ENCODE measurements around the gene BCAS1. TPM values are rescaled to one million over a fixed set of nuclear protein-coding genes. Genes with fewer than 3 reads are reported as not detected.

The BCAS1 gene
- total RNA-seq, 1 experiment from 2014 or later, result 3.1 TPM

DNA sequence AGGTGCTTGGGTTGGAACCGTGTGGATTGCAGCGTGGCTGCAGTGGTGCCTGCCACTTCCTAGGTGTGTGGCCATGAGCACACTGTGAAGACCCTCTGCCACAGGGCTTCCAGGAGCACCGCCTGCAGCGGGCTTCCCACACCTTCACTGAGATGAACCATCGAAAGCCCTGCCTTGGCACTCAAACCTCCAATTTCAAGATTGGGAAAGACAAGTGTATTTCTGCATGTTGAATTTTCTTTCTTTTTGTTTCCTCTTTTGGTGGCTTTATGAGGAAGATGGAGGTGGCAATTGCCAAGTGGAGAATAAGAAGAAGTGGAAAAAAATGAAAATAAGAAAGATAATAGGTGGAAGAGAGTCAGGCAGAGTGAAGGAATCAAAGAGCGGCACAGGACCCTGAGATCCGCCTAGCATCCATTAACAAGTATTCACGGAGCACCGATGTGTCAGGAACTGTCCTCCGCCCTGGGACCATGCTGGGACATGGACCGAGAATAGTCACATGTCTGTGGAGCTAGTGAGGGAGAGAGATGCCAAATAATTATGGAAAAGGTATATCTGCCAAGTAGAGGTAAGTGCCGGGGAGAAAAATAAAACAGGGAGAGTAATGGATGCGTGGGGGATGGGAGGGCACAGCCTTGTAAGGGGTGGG lies 159.9 kb downstream of the BCAS1 start:
- ATAC-seq (no peak), DNase-seq (ENCODE audit: low read depth, low spot score) (no peak)
- Histone ChIP-seq H3K36me3 (ENCODE audit: control insufficient read depth, insufficient read depth, low read length) (no peaks in the 10 kb centered on the region), H3K27ac (ENCODE audit: low read length) (peak overlapping the region; percentile 100), H3K27me3 (ENCODE audit: control insufficient read depth, insufficient read depth, low read length) (no peaks in the 10 kb centered on the region), H3K4me1 (ENCODE audit: control insufficient read depth, insufficient read depth, low read length) (peaks cover 63% of the 10 kb centered on the region), H3K9me3 (ENCODE audit: control insufficient read depth, insufficient read depth, low read depth, low read length) (no peaks in the 10 kb centered on the region), H3K4me3 (ENCODE audit: low read depth in 2 of 2, low read length in 2 of 2) (no peak overlapping the region)
- POLR2A ChIA-PET, result no interaction called here
- intact Hi-C loops (cut with micrococcal nuclease; ENCODE audit: unreplicated experiment), result loop anchor here (10.0 kb wide), 2 partner anchors 156 to 316 kb away; partner anchors contain the start of gene ZNF217
- BruUV-seq (replicated peaks), result no TSS peak
- CTCF ChIA-PET, result no interaction called here
- in situ Hi-C loops (cut with HindIII; ENCODE audit: low pct_unique_long_range_greater_than_20kb, low sequenced_read_pairs), result no loop called here
- TF ChIP-seq POLR2AphosphoS5 (IDR thresholded peaks at IDR 0.05; ENCODE audit: low read depth, low read length), result no peak
- TF ChIP-seq, protein P1, sequence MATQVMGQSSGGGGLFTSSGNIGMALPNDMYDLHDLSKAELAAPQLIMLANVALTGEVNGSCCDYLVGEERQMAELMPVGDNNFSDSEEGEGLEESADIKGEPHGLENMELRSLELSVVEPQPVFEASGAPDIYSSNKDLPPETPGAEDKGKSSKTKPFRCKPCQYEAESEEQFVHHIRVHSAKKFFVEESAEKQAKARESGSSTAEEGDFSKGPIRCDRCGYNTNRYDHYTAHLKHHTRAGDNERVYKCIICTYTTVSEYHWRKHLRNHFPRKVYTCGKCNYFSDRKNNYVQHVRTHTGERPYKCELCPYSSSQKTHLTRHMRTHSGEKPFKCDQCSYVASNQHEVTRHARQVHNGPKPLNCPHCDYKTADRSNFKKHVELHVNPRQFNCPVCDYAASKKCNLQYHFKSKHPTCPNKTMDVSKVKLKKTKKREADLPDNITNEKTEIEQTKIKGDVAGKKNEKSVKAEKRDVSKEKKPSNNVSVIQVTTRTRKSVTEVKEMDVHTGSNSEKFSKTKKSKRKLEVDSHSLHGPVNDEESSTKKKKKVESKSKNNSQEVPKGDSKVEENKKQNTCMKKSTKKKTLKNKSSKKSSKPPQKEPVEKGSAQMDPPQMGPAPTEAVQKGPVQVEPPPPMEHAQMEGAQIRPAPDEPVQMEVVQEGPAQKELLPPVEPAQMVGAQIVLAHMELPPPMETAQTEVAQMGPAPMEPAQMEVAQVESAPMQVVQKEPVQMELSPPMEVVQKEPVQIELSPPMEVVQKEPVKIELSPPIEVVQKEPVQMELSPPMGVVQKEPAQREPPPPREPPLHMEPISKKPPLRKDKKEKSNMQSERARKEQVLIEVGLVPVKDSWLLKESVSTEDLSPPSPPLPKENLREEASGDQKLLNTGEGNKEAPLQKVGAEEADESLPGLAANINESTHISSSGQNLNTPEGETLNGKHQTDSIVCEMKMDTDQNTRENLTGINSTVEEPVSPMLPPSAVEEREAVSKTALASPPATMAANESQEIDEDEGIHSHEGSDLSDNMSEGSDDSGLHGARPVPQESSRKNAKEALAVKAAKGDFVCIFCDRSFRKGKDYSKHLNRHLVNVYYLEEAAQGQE (IDR thresholded peaks at IDR 0.05; ENCODE audit: insufficient read depth in 1 of 2, low read depth in 2 of 2, low read length in 1 of 2), result no peak
- TF ChIP-seq, protein P2, sequence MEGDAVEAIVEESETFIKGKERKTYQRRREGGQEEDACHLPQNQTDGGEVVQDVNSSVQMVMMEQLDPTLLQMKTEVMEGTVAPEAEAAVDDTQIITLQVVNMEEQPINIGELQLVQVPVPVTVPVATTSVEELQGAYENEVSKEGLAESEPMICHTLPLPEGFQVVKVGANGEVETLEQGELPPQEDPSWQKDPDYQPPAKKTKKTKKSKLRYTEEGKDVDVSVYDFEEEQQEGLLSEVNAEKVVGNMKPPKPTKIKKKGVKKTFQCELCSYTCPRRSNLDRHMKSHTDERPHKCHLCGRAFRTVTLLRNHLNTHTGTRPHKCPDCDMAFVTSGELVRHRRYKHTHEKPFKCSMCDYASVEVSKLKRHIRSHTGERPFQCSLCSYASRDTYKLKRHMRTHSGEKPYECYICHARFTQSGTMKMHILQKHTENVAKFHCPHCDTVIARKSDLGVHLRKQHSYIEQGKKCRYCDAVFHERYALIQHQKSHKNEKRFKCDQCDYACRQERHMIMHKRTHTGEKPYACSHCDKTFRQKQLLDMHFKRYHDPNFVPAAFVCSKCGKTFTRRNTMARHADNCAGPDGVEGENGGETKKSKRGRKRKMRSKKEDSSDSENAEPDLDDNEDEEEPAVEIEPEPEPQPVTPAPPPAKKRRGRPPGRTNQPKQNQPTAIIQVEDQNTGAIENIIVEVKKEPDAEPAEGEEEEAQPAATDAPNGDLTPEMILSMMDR (IDR thresholded peaks at IDR 0.05), result no peak
- no peak for TF ChIP-seq TCF7L2 (IDR thresholded peaks at IDR 0.05; ENCODE audit: low read depth, low read length)
- no peak for TF ChIP-seq SIN3A (IDR thresholded peaks at IDR 0.05; ENCODE audit: borderline replicate concordance, insufficient read depth, low read depth, low read length)

DNA sequence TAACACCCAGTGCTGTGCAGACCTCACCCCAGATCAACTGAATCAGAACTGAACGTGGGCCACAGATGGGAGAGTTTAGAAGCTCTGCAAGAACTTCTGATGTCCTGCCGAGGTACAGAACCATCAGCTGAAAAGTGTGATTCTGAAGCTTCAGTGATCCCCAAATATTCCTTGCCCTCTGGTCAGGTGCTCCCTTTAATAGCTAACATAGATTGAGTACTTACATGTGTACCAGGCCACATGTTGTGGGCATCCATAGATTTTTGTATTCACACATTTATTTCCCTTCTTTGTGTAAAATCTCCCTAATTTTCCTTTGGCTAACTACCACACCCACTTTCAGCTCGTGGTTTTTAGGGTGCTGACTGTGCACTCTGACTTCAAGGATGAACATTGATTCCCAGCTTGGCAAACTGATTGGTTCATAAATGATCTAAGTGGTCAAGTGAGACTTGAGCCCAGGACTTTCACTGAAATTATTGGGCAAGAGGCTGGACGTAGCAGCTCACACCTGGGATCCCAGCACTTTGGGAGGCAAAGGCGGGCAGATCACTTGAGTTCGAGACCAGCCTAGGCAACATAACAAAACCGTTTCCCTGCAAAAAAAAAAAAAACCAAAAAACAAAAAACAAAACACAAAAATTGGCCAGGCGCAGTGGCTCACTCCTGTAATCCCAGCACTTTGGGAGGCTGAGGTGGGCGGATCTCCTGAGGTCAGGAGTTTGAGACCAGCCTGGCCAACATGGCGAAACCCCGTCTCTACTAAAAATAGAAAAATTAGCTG lies 162.2 kb downstream of the BCAS1 start:
- H3K27me3 ChIP-seq (ENCODE audit: control insufficient read depth, insufficient read depth, low read length), result no peaks in the 10 kb centered on the region
- H3K4me1 ChIP-seq (ENCODE audit: control insufficient read depth, insufficient read depth, low read length), result peaks cover 42% of the 10 kb centered on the region
- no peaks in the 10 kb centered on the region for H3K36me3 ChIP-seq (ENCODE audit: control insufficient read depth, insufficient read depth, low read length)
- ATAC-seq (no peak), DNase-seq (ENCODE audit: low read depth, low spot score) (no peak)
- BruUV-seq (replicated peaks), result no TSS peak
- H3K9me3 ChIP-seq (ENCODE audit: control insufficient read depth, insufficient read depth, low read depth, low read length), result no peaks in the 10 kb centered on the region
- intact Hi-C loops (cut with micrococcal nuclease; ENCODE audit: unreplicated experiment), result no loop called here
- TF ChIP-seq SIN3A (IDR thresholded peaks at IDR 0.05; ENCODE audit: borderline replicate concordance, insufficient read depth, low read depth, low read length), result no peak
- TF ChIP-seq POLR2AphosphoS5 (IDR thresholded peaks at IDR 0.05; ENCODE audit: low read depth, low read length), result no peak
- TF ChIP-seq, protein P2 (IDR thresholded peaks at IDR 0.05), result no peak
- TF ChIP-seq TCF7L2 (IDR thresholded peaks at IDR 0.05; ENCODE audit: low read depth, low read length), result no peak
- TF ChIP-seq, protein P1 (IDR thresholded peaks at IDR 0.05; ENCODE audit: insufficient read depth in 1 of 2, low read depth in 2 of 2, low read length in 1 of 2), result no peak
- no peak overlapping the region for H3K4me3 ChIP-seq (ENCODE audit: low read depth in 2 of 2, low read length in 2 of 2)
- H3K27ac ChIP-seq (ENCODE audit: low read length), result peak overlapping the region; percentile 100
- in situ Hi-C loops (cut with HindIII; ENCODE audit: low pct_unique_long_range_greater_than_20kb, low sequenced_read_pairs), result no loop called here
- ChIA-PET CTCF (interaction anchor here (0.6 to 0.7 kb wide), 3 partner anchors 53 to 1596 kb away, joined by 4 to 5 read pairs (median 4); no protein-coding TSS in a partner anchor), POLR2A (interaction anchor here (0.6 to 1.1 kb wide), 6 partner anchors 10 to 311 kb away, joined by 3 to 10 read pairs (median 4); no protein-coding TSS in a partner anchor)

All from Panc1 (cell line).